ENCODE measurements around the gene IWS1.

The IWS1 gene

DNA sequence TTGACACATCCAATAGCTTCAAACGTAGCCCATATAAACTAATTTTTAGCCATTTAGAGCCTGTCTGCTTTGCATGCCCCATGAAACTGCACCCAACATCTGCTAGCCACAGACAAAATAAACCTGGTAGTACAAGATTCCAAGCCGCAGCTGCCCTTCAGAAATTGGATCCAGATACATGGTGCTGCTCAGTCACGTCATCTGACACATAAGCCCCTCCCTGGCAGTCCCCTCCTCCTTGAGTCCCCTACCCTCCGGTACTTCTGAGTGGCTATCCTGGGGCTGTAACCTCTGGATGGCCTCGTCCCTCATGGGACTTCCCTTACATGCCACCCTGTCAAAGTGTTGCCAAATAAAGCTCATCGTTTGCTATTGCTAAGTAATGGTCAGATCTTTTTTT, 74.3 kb downstream of the IWS1 start:
- H3K36me3 ChIP-seq (replicated peaks in 1 of 2; ENCODE audit: control insufficient read depth in 2 of 2, insufficient read depth in 2 of 2, low read length in 2 of 2): peaks cover 0 to 1% of the 10 kb centered on the region in 2 donors
- no peak overlapping the region for H2BK5ac ChIP-seq (ENCODE audit: low read length)
- no peak overlapping the region for H2BK12ac ChIP-seq (ENCODE audit: low read length)
- peaks cover 11 to 12% of the 10 kb centered on the region in 2 donors for H3K4me1 ChIP-seq (ENCODE audit: control insufficient read depth in 2 of 2, insufficient read depth in 1 of 2, low read depth in 1 of 2, low read length in 2 of 2)
- DNase-seq (ENCODE audit: low spot score): no peak
- peaks cover 0 to 1% of the 10 kb centered on the region in 2 donors for H3K9me3 ChIP-seq (replicated peaks in 1 of 2; ENCODE audit: control insufficient read depth in 2 of 2, insufficient read depth in 1 of 2, low read depth in 1 of 2, low read length in 2 of 2)
- H2AFZ ChIP-seq (ENCODE audit: low read length): no peak overlapping the region
- WGBS, 2 donors (ENCODE audit: extremely low coverage in 2 of 2, insufficient read length in 2 of 2, insufficient replicate concordance in 1 of 2): no CpG with 5 or more reads among the region's 6 CpGs
- H3K27me3 ChIP-seq (ENCODE audit: control insufficient read depth in 3 of 3, insufficient read depth in 3 of 3, low read depth in 1 of 3, low read length in 3 of 3): no peaks in the 10 kb centered on the region
- no peak overlapping the region for H3K23ac ChIP-seq (ENCODE audit: low read depth, low read length, poor library complexity)
- H2BK15ac ChIP-seq (ENCODE audit: low read length): no peak overlapping the region
- no peak overlapping the region for H3K4ac ChIP-seq (ENCODE audit: low read length)
- no peak overlapping the region for H3K4me2 ChIP-seq (ENCODE audit: insufficient read depth, low read length, poor library complexity, severe bottlenecking)
- H3K14ac ChIP-seq (ENCODE audit: low read length): no peak overlapping the region
- no peak overlapping the region for H3K18ac ChIP-seq (ENCODE audit: low read length)
- H4K8ac ChIP-seq (ENCODE audit: low read depth, low read length): no peak overlapping the region
- no peaks in the 10 kb centered on the region for H3K79me1 ChIP-seq (ENCODE audit: low read depth, low read length)
- no peak overlapping the region for H2BK120ac ChIP-seq (ENCODE audit: low read depth, low read length)
- no peak overlapping the region for H3K4me3 ChIP-seq (ENCODE audit: low read length in 2 of 2)
- H3K9ac ChIP-seq (ENCODE audit: low read depth, low read length, poor library complexity): no peak overlapping the region
- H2AK5ac ChIP-seq (ENCODE audit: low read depth, low read length): no peak overlapping the region
- no peak overlapping the region for H3K27ac ChIP-seq (replicated peaks; ENCODE audit: low read length)
- no peak overlapping the region for H4K91ac ChIP-seq (ENCODE audit: low read depth, low read length, poor library complexity)

DNA sequence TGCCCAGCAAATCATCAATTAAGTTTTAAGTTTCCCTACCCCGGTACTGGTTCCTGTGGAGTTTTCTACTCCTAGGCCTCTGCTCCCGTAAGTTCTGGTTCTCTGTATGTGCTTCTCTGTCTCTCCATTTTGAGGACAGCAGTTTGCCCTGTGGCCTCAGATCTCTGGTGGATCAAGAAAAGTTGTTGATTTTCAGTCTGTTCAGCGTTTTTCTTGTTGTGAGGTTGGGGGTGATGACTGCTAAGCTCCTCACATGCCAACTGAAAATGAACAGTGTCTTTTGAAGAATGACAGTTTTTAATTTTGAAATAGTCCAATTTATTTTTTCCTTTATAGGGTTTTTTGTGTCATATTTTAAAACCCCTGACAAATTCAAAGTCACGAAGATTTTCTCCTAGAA, 76.4 kb downstream of the IWS1 start:
- H3K23ac ChIP-seq (ENCODE audit: low read depth, low read length, poor library complexity): no peak overlapping the region
- H3K4me2 ChIP-seq (ENCODE audit: insufficient read depth, low read length, poor library complexity, severe bottlenecking): no peak overlapping the region
- no peaks in the 10 kb centered on the region for H3K27me3 ChIP-seq (ENCODE audit: control insufficient read depth in 3 of 3, insufficient read depth in 3 of 3, low read depth in 1 of 3, low read length in 3 of 3)
- no peak overlapping the region for H3K27ac ChIP-seq (replicated peaks; ENCODE audit: low read length)
- H3K36me3 ChIP-seq (replicated peaks in 1 of 2; ENCODE audit: control insufficient read depth in 2 of 2, insufficient read depth in 2 of 2, low read length in 2 of 2): no peaks in the 10 kb centered on the region
- no peak overlapping the region for H4K8ac ChIP-seq (ENCODE audit: low read depth, low read length)
- H2BK120ac ChIP-seq (ENCODE audit: low read depth, low read length): no peak overlapping the region
- no peaks in the 10 kb centered on the region for H3K79me1 ChIP-seq (ENCODE audit: low read depth, low read length)
- H3K4ac ChIP-seq (ENCODE audit: low read length): no peak overlapping the region
- H2BK12ac ChIP-seq (ENCODE audit: low read length): no peak overlapping the region
- H3K4me1 ChIP-seq (ENCODE audit: control insufficient read depth in 2 of 2, insufficient read depth in 1 of 2, low read depth in 1 of 2, low read length in 2 of 2): peaks cover 0 to 6% of the 10 kb centered on the region in 2 donors
- no peaks in the 10 kb centered on the region for H3K9me3 ChIP-seq (replicated peaks in 1 of 2; ENCODE audit: control insufficient read depth in 2 of 2, insufficient read depth in 1 of 2, low read depth in 1 of 2, low read length in 2 of 2)
- H3K18ac ChIP-seq (ENCODE audit: low read length): no peak overlapping the region
- H2AFZ ChIP-seq (ENCODE audit: low read length): peak overlapping the region; percentile 54
- H3K4me3 ChIP-seq (ENCODE audit: low read length in 2 of 2): no peak overlapping the region
- H3K9ac ChIP-seq (ENCODE audit: low read depth, low read length, poor library complexity): no peak overlapping the region
- H3K14ac ChIP-seq (ENCODE audit: low read length): no peak overlapping the region
- DNase-seq (ENCODE audit: low spot score): no peak
- WGBS, 2 donors (ENCODE audit: extremely low coverage in 2 of 2, insufficient read length in 2 of 2, insufficient replicate concordance in 1 of 2): no CpG with 5 or more reads among the region's 4 CpGs
- no peak overlapping the region for H2AK5ac ChIP-seq (ENCODE audit: low read depth, low read length)
- no peak overlapping the region for H2BK15ac ChIP-seq (ENCODE audit: low read length)
- H4K91ac ChIP-seq (ENCODE audit: low read depth, low read length, poor library complexity): no peak overlapping the region
- H2BK5ac ChIP-seq (ENCODE audit: low read length): no peak overlapping the region

DNA sequence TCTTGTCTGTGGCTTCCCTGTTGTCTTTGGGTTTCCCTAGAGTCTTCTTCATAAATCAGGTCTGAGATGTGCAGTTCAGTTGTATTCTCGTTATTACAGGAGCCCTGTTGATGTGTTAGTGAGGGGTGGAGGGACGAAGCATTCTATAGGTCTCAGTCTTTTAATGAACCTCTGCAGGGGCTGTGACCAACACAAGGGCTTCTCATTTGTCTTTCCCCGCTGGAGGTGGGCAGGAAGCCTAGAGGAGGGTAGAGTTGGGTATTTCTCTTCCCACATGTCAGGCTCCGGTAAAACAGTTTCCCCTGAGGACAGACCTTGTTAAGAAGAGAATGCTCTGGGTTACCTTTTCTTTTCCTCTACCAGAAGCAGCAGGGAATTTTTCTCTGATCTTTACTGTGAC, 76.9 kb downstream of the IWS1 start:
- Histone ChIP-seq H3K4me1 (ENCODE audit: control insufficient read depth in 2 of 2, insufficient read depth in 1 of 2, low read depth in 1 of 2, low read length in 2 of 2) (peaks cover 0 to 6% of the 10 kb centered on the region in 2 donors), H3K4me2 (ENCODE audit: insufficient read depth, low read length, poor library complexity, severe bottlenecking) (no peak overlapping the region), H3K36me3 (replicated peaks in 1 of 2; ENCODE audit: control insufficient read depth in 2 of 2, insufficient read depth in 2 of 2, low read length in 2 of 2) (no peaks in the 10 kb centered on the region), H2BK5ac (ENCODE audit: low read length) (no peak overlapping the region), H3K23ac (ENCODE audit: low read depth, low read length, poor library complexity) (no peak overlapping the region), H3K9me3 (replicated peaks in 1 of 2; ENCODE audit: control insufficient read depth in 2 of 2, insufficient read depth in 1 of 2, low read depth in 1 of 2, low read length in 2 of 2) (no peaks in the 10 kb centered on the region), H2AK5ac (ENCODE audit: low read depth, low read length) (no peak overlapping the region), H3K4ac (ENCODE audit: low read length) (no peak overlapping the region), H2BK12ac (ENCODE audit: low read length) (no peak overlapping the region), H3K18ac (ENCODE audit: low read length) (no peak overlapping the region), H2BK15ac (ENCODE audit: low read length) (no peak overlapping the region), H2AFZ (ENCODE audit: low read length) (peak overlapping the region; percentile 54), H2BK120ac (ENCODE audit: low read depth, low read length) (no peak overlapping the region), H3K79me1 (ENCODE audit: low read depth, low read length) (no peaks in the 10 kb centered on the region), H3K27me3 (ENCODE audit: control insufficient read depth in 3 of 3, insufficient read depth in 3 of 3, low read depth in 1 of 3, low read length in 3 of 3) (no peaks in the 10 kb centered on the region), H3K27ac (replicated peaks; ENCODE audit: low read length) (no peak overlapping the region), H3K9ac (ENCODE audit: low read depth, low read length, poor library complexity) (no peak overlapping the region), H4K91ac (ENCODE audit: low read depth, low read length, poor library complexity) (no peak overlapping the region), H3K14ac (ENCODE audit: low read length) (no peak overlapping the region), H3K4me3 (ENCODE audit: low read length in 2 of 2) (no peak overlapping the region), H4K8ac (ENCODE audit: low read depth, low read length) (no peak overlapping the region)
- WGBS, 2 donors (ENCODE audit: extremely low coverage in 2 of 2, insufficient read length in 2 of 2, insufficient replicate concordance in 1 of 2): no CpG with 5 or more reads among the region's 4 CpGs
- DNase-seq (ENCODE audit: low spot score): no peak

DNA sequence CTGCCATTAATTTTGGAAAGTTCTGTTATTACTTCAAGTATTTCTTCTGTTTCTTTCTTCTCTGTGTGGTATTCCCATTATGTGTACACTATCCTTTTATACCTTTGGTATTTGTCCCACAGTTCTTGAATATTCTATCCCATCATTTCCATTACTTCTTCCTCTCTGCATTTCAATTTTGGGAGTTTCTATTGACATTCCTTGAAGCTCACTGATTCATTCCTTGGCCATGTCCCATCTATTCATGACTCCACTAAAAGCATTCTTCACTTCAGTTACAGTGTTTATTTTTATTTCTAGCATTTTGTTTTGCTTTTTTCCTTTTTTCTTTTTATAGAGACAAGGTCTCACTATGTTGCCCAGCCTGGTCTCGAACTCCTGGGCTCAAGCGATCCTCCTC, 77.8 kb downstream of the IWS1 start:
- Histone ChIP-seq H3K27ac (replicated peaks; ENCODE audit: low read length) (no peak overlapping the region), H3K4me2 (ENCODE audit: insufficient read depth, low read length, poor library complexity, severe bottlenecking) (no peak overlapping the region), H3K4me3 (ENCODE audit: low read length in 2 of 2) (no peak overlapping the region), H3K4me1 (ENCODE audit: control insufficient read depth in 2 of 2, insufficient read depth in 1 of 2, low read depth in 1 of 2, low read length in 2 of 2) (peaks cover 0 to 3% of the 10 kb centered on the region in 2 donors), H3K18ac (ENCODE audit: low read length) (no peak overlapping the region), H3K9me3 (replicated peaks in 1 of 2; ENCODE audit: control insufficient read depth in 2 of 2, insufficient read depth in 1 of 2, low read depth in 1 of 2, low read length in 2 of 2) (no peaks in the 10 kb centered on the region), H4K8ac (ENCODE audit: low read depth, low read length) (no peak overlapping the region), H2AK5ac (ENCODE audit: low read depth, low read length) (no peak overlapping the region), H2BK12ac (ENCODE audit: low read length) (no peak overlapping the region), H2BK15ac (ENCODE audit: low read length) (no peak overlapping the region), H3K23ac (ENCODE audit: low read depth, low read length, poor library complexity) (no peak overlapping the region), H3K9ac (ENCODE audit: low read depth, low read length, poor library complexity) (no peak overlapping the region), H4K91ac (ENCODE audit: low read depth, low read length, poor library complexity) (no peak overlapping the region), H3K4ac (ENCODE audit: low read length) (no peak overlapping the region), H3K27me3 (ENCODE audit: control insufficient read depth in 3 of 3, insufficient read depth in 3 of 3, low read depth in 1 of 3, low read length in 3 of 3) (no peaks in the 10 kb centered on the region), H2BK120ac (ENCODE audit: low read depth, low read length) (no peak overlapping the region), H3K14ac (ENCODE audit: low read length) (no peak overlapping the region), H3K36me3 (replicated peaks in 1 of 2; ENCODE audit: control insufficient read depth in 2 of 2, insufficient read depth in 2 of 2, low read length in 2 of 2) (no peaks in the 10 kb centered on the region), H3K79me1 (ENCODE audit: low read depth, low read length) (no peaks in the 10 kb centered on the region), H2AFZ (ENCODE audit: low read length) (no peak overlapping the region), H2BK5ac (ENCODE audit: low read length) (no peak overlapping the region)
- DNase-seq (ENCODE audit: low spot score): no peak
- WGBS, 2 donors (ENCODE audit: extremely low coverage in 2 of 2, insufficient read length in 2 of 2, insufficient replicate concordance in 1 of 2): no CpG with 5 or more reads among the region's 2 CpGs

Measured in neuronal stem cell (in vitro differentiated cells).